GM12892 (cell line): ENCODE measurements around the gene MVD.
"Not testable (repeated sequence)": the region's sequence is repeated elsewhere in the genome, so short reads cannot be mapped to it uniquely, and the experiment has no call there.

Experiments
- DNase-seq: peaks from one replicate; pipeline ENCODE4 v3.0.0; 2011; ENCODE audit not compliant: insufficient read length
- FAIRE-seq: peaks from 2 replicates; lab custom pipeline; 2011; peaks lifted over from hg19 to GRCh38; lab: Jason Lieb, UNC
- POLR2A ChIP-seq: IDR thresholded peaks from 2 replicates; pipeline ENCODE4 v1.6.1; 2011; ENCODE audit warnings: low read depth, low read length, control low read depth
- POLR2AphosphoS5 ChIP-seq: IDR thresholded peaks from 2 replicates; pipeline ENCODE4 v1.6.1; 2011; ENCODE audit warnings: low read depth, low read length, control low read depth
- TAF1 ChIP-seq: IDR thresholded peaks from 2 replicates; pipeline ENCODE4 v1.6.1; 2011; ENCODE audit warnings: low read depth, mild to moderate bottlenecking, control low read depth, low read length, borderline replicate concordance

Gene MVD

DNA sequence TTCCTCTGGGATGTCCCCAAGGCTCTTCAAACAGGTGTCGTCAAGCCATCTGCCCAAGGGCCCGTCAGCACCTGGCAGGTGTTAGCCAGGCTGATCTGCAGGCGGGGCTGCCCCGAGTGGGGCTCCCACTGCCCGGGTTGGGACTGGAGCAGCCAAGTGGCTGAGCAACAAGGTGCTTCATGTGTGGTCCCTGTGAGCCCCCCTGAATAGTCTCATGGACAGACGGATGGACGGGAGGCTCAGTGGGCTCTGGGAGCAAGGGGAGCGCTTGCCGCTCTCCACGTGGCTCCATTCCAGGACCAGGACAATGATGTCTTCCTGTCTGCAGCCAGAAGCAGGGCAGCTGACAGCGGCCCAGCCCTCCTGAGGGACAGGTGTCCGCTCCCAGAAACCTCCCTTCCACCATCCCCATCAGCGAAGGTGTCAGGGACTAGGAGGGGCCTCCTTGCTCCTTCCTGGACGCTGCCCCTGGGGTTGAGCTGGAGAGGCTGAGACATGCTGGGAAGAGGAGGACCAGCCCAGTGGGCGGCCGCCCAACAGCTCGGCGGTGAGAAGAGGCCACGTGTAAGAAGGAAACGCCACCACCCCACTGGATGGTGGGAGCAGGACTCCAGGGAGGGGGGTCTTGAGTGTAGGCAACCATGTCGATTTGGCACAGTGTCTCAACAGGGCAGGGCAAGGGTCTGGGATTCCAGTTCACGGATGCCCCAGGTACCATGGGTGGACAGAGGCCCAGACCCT lies 13.8 kb upstream of the MVD start:
- DNase-seq (no peak), FAIRE-seq (no peak)
- no peak for TF ChIP-seq POLR2A

DNA sequence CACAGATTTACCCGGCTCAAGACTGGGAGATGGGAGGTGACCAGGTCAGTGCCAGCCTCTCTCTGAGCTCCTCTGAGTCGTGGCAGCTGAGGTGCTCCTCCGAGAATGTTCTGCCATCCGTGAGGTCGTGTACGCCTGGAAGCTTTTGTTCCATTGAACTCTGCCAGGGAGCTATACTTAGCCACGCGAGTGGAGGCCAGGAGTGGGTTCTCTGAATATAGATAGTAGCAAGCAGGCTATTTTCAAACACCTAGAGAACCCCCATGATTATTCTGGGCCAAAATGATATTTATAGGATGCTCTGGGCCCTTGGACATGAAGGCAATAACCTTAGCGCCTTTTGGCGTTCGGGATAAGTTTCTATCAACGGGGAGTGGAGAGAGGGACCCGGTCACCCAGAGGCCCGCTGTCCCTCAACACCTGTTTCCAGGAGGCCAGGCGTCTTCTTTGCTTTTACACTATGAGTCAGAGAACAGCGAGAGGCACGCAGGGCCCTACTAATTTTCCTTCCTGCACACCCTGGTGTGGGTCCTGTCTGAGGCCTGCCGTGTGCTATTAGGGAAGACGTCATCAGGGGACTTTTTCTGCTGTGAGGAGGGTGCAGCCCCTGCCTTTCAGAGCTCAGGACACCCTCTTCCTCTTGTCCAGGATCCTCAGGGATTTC lies 11.0 kb upstream of the MVD start:
- no peak for TF ChIP-seq POLR2AphosphoS5
- TF ChIP-seq TAF1 = no peak
- TF ChIP-seq POLR2A = no peak
- FAIRE-seq (no peak), DNase-seq (no peak)

DNA sequence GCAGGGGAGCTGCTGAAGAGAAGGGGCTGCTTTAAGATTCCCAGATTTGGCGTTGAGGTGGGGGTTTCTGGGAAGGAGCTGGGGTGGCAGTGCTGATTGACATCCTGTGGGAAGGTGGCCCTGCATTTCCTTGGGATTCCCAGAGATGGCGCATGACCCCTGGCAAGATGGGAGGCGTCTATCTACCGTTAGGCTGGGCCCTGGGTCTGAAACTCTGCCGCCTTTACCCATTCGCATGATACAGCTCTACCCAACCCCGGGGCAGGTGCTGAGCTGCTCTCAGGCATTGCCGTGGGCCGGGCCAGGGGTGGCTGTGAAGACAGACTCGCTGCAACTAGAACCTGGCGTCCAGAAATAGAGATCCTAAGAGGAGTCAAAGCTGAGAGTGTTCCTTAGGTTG lies 9.9 kb upstream of the MVD start:
- no peak for DNase-seq
- no peak for FAIRE-seq
- TF ChIP-seq POLR2A = no peak
- no peak for TF ChIP-seq POLR2AphosphoS5
- TF ChIP-seq TAF1 = no peak

DNA sequence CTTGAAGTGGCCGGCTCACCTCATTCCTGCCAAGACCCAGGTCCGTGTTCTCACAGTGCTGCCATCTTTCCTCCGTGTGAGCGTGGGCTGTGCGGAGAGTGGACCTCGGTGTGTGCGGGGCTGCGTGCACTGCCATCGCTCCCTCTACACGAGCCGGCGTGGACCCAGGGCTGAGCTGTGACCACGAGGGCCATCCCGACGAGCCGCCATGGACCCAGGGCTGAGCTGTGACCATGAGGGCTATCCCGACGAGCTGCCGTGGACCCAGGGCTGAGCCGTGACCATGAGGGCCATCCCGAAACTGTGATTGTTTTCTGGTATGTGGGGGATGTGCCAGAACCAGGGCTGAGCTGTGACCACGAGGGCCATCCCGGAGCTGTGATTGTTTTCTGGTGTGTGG lies 8.9 kb upstream of the MVD start:
- no peak for DNase-seq
- TF ChIP-seq TAF1 (no peak), POLR2AphosphoS5 (no peak), POLR2A (no peak)
- no peak for FAIRE-seq

DNA sequence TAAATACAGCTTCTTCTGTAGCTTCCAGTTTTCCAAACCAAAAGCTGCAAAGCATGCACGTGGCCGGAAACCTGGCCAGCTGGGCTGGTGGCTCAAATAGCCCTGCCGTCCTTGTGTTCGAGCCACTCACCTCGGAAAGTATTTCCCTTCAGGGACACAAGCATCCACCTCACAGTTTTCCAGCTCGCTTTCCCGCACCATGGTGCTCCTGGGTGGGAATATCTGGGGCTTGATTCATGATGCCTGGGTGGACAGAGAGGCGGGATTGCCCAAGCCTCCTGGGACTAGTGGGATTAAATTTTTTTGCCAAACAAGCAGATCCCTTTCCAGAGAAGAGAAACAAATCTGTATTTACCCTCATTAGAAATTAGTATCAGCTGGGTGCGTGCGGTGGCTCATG lies 7.1 kb upstream of the MVD start:
- DNase-seq (no peak), FAIRE-seq (no peak)
- no peak for TF ChIP-seq POLR2A
- TF ChIP-seq POLR2AphosphoS5 = no peak
- no peak for TF ChIP-seq TAF1

DNA sequence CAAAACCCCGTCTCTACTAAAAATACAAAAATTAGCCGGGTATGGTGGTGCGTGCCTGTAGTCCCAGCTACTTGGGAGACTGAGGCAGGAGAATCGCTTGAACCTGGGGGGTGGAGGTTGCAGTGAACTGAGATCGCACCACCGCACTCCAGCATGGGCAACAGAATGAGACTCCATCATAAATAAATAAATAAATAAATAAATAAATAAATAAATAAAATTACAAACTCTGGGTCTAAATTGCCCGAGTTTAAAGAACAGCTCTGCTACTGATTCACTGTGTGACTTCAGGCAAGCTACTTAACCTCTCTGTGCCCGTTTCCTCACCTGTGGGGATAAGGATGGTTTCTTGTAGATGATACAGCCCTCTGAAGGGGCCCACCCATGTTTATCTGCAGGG lies 6.6 kb upstream of the MVD start:
- DNase-seq, FAIRE-seq: not testable (repeated sequence)

DNA sequence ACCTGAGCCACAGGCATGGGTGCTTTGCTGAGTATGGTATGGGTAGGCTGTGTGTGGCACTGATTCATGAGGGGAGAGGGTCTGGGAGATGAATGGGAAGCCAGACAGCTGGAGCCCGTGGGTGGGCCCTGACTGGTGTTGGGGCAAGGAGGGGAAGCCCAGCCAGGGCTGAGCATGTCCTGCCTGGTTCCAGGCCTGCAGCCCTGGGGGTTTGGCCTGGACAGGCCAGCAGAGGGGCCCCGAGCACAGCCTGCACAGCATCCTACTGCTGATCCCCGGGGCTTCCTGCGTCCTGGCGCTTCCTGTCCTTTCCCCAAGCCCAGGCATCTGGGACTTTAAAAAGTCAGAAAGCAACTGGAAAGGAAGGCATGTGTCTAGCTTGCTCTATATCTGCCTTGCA lies 4.6 kb upstream of the MVD start:
- TF ChIP-seq POLR2AphosphoS5 (no peak), POLR2A (no peak), TAF1 (no peak)
- DNase-seq (no peak), FAIRE-seq (no peak)

DNA sequence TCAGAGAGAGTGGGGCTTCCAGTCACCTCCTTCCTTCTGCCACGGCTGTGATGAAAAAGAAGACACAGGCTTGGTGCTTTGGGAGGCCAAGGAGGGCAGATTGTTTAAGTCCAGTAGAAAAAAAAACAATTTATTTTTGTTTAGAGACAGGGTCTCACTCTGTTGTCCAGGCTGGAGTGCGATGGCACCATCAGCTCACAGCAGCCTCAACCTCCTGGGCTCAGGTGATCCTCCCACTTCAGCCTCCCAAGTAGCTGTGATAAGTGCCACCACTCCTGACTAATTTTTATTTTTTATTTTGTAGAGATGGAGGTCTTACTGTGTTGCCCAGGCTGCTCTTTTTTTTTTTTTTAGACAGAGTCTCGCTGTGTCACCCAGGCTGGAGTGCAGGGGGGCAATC lies 2.7 kb upstream of the MVD start:
- TF ChIP-seq TAF1 (no peak), POLR2A (no peak), POLR2AphosphoS5 (no peak)
- FAIRE-seq (no peak), DNase-seq (no peak)

DNA sequence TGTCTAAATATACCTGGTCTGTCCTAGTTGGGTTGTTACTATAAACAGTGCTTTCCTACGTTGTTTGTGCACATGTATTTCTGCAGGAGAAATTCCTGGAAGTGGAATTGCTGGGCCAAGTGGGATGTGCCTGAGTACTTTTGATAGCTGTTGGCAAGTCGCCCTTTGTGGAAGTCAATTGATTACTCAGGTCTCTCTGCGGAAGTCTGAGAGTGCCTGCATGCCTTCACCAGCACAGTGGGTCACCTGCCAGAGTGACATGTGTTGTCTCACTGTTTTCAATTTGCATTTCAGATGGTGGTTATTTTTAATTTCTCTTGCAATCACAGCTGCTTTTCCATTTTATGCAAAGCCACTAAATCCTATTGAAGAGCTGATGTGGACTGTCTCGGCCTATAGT lies 2.3 kb upstream of the MVD start:
- TF ChIP-seq POLR2A (no peak), TAF1 (no peak), POLR2AphosphoS5 (no peak)
- FAIRE-seq = no peak
- DNase-seq = no peak

DNA sequence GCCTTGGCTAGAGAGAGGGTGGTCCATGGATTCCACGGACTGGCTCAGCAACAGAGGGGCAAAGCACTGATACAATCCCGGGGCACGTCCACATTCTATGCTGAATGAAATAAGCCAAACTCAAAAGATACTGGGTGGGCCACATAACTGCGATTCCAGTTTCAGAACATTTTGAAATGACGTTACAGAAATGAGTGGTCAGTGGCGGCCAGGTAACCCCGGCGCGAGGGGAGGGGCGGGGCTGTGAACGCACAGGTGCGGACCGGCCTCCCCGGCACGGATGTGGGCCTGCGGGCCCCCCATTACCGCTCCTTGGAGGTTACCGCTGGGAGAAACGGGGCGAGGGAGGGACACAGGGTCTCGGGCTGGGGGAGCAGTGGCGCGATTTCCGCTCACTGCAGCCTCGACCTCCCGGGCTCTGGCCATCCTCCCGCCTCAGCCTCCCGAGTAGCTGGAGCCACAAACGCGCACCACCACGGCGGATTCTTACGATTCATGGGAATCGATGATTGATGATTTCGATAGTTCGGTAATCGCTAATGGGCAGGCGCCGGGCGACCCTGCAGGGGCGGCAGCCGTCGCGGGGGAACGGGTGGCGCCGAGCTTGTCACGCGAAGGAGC lies 559 bp downstream of the MVD start:
- no peak for TF ChIP-seq POLR2A
- no peak for TF ChIP-seq POLR2AphosphoS5
- no peak for TF ChIP-seq TAF1
- FAIRE-seq = no peak
- DNase-seq = no peak

DNA sequence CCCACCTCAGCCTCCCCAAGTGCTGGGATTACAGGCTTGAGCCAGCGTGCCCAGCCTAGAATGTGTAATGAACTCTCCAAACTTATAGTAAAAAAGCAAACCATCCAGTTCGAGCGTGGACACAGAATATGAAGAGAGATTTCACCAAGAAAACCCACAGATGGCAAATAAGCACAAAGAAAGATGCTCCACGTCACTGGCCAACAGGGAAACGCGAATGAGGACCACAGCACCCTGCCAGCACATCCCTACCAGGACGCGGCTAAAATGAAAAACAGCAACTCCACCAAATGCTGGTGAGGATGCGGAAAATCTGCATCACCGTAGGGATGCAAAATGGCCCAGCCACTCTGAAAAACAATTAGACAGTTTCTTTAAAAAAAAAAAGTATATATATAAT lies 1.4 kb downstream of the MVD start:
- TF ChIP-seq POLR2AphosphoS5 (no peak), POLR2A (no peak), TAF1 (no peak)
- DNase-seq (no peak), FAIRE-seq (no peak)

DNA sequence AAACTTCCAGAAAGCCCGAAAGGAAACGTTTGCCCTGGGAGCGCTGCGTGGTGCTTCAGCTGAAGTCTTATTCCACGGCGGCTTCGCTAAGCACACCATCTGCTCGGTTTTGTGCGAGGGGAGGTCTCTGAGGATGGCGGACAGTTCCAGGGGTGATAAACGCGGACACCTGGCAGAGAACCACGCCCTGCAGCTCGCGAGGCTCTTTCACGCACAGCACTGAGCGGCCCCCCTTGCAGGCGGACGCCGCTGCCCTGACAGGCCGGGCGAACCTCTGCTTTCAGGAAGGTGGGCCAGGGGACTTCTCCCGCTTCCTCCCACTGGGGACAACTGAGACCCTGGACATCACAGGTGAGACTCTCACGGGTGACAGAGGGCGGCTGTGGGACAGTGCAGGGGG lies 3.7 kb downstream of the MVD start:
- TF ChIP-seq TAF1 (no peak), POLR2A (no peak), POLR2AphosphoS5 (no peak)
- FAIRE-seq = no peak
- no peak for DNase-seq
